HepG2 (cell line): Measurements from ENCODE around the gene HLA-DRA.

ENCODE experiments used
- SUZ12 ChIP-seq: fragments of 150-350 bp; IDR thresholded peaks from 2 replicates; pipeline ENCODE4 v1.6.1; 2014; ENCODE audit warnings: low read depth, low read length
- ZNF800 ChIP-seq: sonication (generic); formaldehyde crosslinking; IDR thresholded peaks from 2 replicates; pipeline ENCODE4 v1.4.0; 2020; ENCODE audit warnings: missing genetic modification reagents
- TF ChIP-seq, protein P1 (sequence below): sonication (generic); formaldehyde crosslinking; IDR thresholded peaks from 2 replicates; pipeline ENCODE4 v1.5.0; 2020; ENCODE audit warnings: mild to moderate bottlenecking, missing genetic modification reagents, moderate library complexity
- TF ChIP-seq, protein P2 (sequence below): sonication (generic); formaldehyde crosslinking; IDR thresholded peaks from 2 replicates; pipeline ENCODE4 v1.4.0; 2020; ENCODE audit warnings: missing genetic modification reagents
- TF ChIP-seq, protein P3 (sequence below): sonication (generic); formaldehyde crosslinking; IDR thresholded peaks from 2 replicates; pipeline ENCODE4 v1.9.0; 2022; ENCODE audit warnings: missing genetic modification reagents, mild to moderate bottlenecking, borderline replicate concordance
- TF ChIP-seq, protein P4 (sequence below): sonication (generic); formaldehyde crosslinking; IDR thresholded peaks from 2 replicates; pipeline ENCODE4 v1.8.1; 2023; ENCODE audit warnings: missing genetic modification reagents, inconsistent platforms, borderline replicate concordance

DNA sequence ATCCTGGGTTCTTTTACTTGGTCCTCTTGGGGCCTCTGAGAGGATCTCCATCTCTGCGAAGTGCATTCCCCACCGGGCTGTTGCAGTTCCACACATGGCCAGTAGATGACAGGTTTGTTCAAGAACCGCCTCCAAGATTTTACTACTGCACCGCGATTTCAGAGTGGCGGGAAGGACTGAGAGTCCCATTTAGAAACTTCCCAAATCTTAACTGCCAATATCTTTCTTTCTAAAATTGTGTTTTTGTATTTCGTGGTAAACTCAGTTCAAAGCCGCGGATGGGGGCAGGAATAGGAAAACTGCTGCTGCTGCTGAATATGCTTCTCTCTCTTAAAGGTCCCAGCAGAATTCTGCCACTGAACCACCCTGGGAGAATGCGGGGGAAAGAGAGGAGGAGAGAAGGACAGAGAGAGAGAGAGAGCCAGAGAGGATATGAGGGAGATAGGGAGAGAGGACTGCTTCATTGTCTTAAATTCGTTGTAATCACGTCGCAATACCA, 24.1 kb upstream of the HLA-DRA start:
- TF ChIP-seq, protein P1, sequence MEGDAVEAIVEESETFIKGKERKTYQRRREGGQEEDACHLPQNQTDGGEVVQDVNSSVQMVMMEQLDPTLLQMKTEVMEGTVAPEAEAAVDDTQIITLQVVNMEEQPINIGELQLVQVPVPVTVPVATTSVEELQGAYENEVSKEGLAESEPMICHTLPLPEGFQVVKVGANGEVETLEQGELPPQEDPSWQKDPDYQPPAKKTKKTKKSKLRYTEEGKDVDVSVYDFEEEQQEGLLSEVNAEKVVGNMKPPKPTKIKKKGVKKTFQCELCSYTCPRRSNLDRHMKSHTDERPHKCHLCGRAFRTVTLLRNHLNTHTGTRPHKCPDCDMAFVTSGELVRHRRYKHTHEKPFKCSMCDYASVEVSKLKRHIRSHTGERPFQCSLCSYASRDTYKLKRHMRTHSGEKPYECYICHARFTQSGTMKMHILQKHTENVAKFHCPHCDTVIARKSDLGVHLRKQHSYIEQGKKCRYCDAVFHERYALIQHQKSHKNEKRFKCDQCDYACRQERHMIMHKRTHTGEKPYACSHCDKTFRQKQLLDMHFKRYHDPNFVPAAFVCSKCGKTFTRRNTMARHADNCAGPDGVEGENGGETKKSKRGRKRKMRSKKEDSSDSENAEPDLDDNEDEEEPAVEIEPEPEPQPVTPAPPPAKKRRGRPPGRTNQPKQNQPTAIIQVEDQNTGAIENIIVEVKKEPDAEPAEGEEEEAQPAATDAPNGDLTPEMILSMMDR (CRISPR knock-in tag): peak; percentile 89
- TF ChIP-seq ZNF800 (CRISPR knock-in tag): no peak
- no peak for TF ChIP-seq SUZ12
- TF ChIP-seq, protein P2, sequence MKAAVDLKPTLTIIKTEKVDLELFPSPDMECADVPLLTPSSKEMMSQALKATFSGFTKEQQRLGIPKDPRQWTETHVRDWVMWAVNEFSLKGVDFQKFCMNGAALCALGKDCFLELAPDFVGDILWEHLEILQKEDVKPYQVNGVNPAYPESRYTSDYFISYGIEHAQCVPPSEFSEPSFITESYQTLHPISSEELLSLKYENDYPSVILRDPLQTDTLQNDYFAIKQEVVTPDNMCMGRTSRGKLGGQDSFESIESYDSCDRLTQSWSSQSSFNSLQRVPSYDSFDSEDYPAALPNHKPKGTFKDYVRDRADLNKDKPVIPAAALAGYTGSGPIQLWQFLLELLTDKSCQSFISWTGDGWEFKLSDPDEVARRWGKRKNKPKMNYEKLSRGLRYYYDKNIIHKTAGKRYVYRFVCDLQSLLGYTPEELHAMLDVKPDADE: no peak
- TF ChIP-seq, protein P3, sequence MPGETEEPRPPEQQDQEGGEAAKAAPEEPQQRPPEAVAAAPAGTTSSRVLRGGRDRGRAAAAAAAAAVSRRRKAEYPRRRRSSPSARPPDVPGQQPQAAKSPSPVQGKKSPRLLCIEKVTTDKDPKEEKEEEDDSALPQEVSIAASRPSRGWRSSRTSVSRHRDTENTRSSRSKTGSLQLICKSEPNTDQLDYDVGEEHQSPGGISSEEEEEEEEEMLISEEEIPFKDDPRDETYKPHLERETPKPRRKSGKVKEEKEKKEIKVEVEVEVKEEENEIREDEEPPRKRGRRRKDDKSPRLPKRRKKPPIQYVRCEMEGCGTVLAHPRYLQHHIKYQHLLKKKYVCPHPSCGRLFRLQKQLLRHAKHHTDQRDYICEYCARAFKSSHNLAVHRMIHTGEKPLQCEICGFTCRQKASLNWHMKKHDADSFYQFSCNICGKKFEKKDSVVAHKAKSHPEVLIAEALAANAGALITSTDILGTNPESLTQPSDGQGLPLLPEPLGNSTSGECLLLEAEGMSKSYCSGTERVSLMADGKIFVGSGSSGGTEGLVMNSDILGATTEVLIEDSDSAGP (CRISPR knock-in tag): no peak
- TF ChIP-seq, protein P4, sequence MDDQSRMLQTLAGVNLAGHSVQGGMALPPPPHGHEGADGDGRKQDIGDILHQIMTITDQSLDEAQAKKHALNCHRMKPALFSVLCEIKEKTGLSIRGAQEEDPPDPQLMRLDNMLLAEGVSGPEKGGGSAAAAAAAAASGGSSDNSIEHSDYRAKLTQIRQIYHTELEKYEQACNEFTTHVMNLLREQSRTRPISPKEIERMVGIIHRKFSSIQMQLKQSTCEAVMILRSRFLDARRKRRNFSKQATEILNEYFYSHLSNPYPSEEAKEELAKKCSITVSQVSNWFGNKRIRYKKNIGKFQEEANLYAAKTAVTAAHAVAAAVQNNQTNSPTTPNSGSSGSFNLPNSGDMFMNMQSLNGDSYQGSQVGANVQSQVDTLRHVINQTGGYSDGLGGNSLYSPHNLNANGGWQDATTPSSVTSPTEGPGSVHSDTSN (CRISPR knock-in tag): no peak
